RWPE1 (cell line): Measurements from ENCODE around the gene PUS7L.
A peak's percentile ranks its signal among the peaks of the same experiment; 100 is the strongest.

Source experiments
- CTCF ChIA-PET: fragments of 350-600 bp; sonication (Branson Sonifier 250); formaldehyde crosslinking; extraction: SDS; loops from one replicate; lab custom pipeline; 2021; lab: Yijun Ruan, JAX
- POLR2A ChIA-PET: fragments of 400-600 bp; formaldehyde crosslinking; extraction: SDS; loops from one replicate; lab custom pipeline; 2020; ENCODE audit warnings: antibody characterized with exemption; ENCODE audit not compliant: low non-redundant PET; lab: Yijun Ruan, JAX
- DNase-seq: peaks from one replicate; pipeline ENCODE4 v3.0.0; 2012; ENCODE audit warnings: low spot score
- H3K27ac ChIP-seq: fragments of 450-650 bp; 2 replicates; pipeline ENCODE4 v1.5.1; 2017
- CTCF ChIP-seq: fragments of 450-650 bp; conservative IDR thresholded peaks from 2 replicates; pipeline ENCODE4 v1.5.1; 2017; ENCODE audit warnings: low read depth, mild to moderate bottlenecking

Gene PUS7L

GRCh38 chr12:43764528-43764927, 5.9 kb upstream of the PUS7L start:
- ChIA-PET POLR2A (no interaction called here), CTCF (no interaction called here)
- TF ChIP-seq CTCF, result no peak
- no peak overlapping the region for H3K27ac ChIP-seq
- DNase-seq, result no peak

GRCh38 chr12:43763769-43764168, 5.2 kb upstream of the PUS7L start:
- DNase-seq, result no peak
- TF ChIP-seq CTCF, result no peak
- ChIA-PET POLR2A (no interaction called here), CTCF (interaction anchor here (0.6 kb wide), 1 partner anchor 525 kb away, joined by 3 read pairs; no protein-coding TSS in a partner anchor)
- H3K27ac ChIP-seq, result no peak overlapping the region

GRCh38 chr12:43762596-43762995, 4.0 kb upstream of the PUS7L start:
- H3K27ac ChIP-seq, result no peak overlapping the region
- DNase-seq, result no peak
- CTCF ChIA-PET, result interaction anchor here (0.5 to 1.0 kb wide), 4 partner anchors 38 to 1339 kb away, joined by 3 to 4 read pairs (median 4); no protein-coding TSS in a partner anchor
- no peak for TF ChIP-seq CTCF
- POLR2A ChIA-PET, result no interaction called here

GRCh38 chr12:43761500-43761899, 2.9 kb upstream of the PUS7L start:
- ChIA-PET CTCF (no interaction called here), POLR2A (no interaction called here)
- H3K27ac ChIP-seq, result no peak overlapping the region

GRCh38 chr12:43760396-43760795, 1.8 kb upstream of the PUS7L start:
- H3K27ac ChIP-seq, result no peak overlapping the region
- ChIA-PET POLR2A (no interaction called here), CTCF (interaction anchor here (0.6 to 2.2 kb wide), 3 partner anchors 123 to 1102 kb away, joined by 3 to 6 read pairs (median 3); no protein-coding TSS in a partner anchor)
- DNase-seq, result no peak
- no peak for TF ChIP-seq CTCF

More at GRCh38 chr12:43761500-43761899, 2.9 kb upstream of the PUS7L start:
- TF ChIP-seq CTCF, result no peak
- no peak for DNase-seq

- no peak for TF ChIP-seq CTCF
- POLR2A ChIA-PET, result no interaction called here
- peak overlapping the region; percentile 89 for H3K27ac ChIP-seq
- DNase-seq, result peak; percentile 55
- CTCF ChIA-PET, result interaction anchor here (0.8 to 2.2 kb wide), 2 partner anchors 126 to 128 kb away, joined by 6 read pairs; no protein-coding TSS in a partner anchor
These were observed 303 bp downstream of the PUS7L start for GRCh38 chr12:43758247-43758727.
